ENCODE measurements around the gene RAX. TPM values are rescaled to one million over a fixed set of nuclear protein-coding genes. Genes with fewer than 3 reads are reported as not detected.

The RAX gene
- total and polyA plus RNA-seq, 2 donors (not counting 1 experiment from before 2014, with no cell fraction given), result not detected

DNA sequence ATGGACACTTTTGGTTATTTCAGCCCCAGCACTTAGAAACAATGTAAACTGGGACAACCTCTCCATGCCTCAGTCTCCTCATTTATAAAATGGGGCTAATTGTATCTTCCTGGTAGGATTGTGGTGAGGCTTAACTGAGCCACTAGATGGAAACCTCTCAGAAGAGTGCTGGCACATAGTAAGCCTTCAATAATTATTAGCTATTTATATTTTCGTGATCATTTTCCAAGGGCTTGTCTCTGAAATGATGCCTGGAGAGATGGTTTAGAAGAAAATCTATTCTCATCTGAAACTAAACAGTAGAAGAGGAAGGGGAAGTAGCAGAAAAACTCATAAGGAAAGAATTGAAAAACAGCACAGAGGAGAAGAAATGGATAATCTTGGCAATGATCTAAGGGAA lies 6.8 kb downstream of the RAX start:
- Mint-ChIP-seq H3K27me3 (peaks cover 67% of the 10 kb centered on the region), H3K4me1 (peaks cover 30% of the 10 kb centered on the region), H3K4me3 (peak overlapping the region; percentile 69), H3K27ac (no peak overlapping the region), H3K9me3 (ENCODE audit: insufficient read depth) (no peaks in the 10 kb centered on the region)
- no peak for ATAC-seq (ENCODE audit: low read depth)
- peaks cover 0 to 88% (median 64%) of the 10 kb centered on the region in 4 experiments for H3K27me3 ChIP-seq (replicated peaks in 1 of 4; ENCODE audit: control extremely low read depth in 1 of 4, control insufficient read depth in 3 of 4, insufficient read depth in 4 of 4, low read length in 3 of 4)
- TF ChIP-seq, protein P1, sequence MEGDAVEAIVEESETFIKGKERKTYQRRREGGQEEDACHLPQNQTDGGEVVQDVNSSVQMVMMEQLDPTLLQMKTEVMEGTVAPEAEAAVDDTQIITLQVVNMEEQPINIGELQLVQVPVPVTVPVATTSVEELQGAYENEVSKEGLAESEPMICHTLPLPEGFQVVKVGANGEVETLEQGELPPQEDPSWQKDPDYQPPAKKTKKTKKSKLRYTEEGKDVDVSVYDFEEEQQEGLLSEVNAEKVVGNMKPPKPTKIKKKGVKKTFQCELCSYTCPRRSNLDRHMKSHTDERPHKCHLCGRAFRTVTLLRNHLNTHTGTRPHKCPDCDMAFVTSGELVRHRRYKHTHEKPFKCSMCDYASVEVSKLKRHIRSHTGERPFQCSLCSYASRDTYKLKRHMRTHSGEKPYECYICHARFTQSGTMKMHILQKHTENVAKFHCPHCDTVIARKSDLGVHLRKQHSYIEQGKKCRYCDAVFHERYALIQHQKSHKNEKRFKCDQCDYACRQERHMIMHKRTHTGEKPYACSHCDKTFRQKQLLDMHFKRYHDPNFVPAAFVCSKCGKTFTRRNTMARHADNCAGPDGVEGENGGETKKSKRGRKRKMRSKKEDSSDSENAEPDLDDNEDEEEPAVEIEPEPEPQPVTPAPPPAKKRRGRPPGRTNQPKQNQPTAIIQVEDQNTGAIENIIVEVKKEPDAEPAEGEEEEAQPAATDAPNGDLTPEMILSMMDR (IDR thresholded peaks at IDR 0.05), result no peak
- no peak for TF ChIP-seq EZH2 (IDR thresholded peaks at IDR 0.05; ENCODE audit: borderline replicate concordance, insufficient read depth, low read depth, low read length, poor library complexity, severe bottlenecking)
- H3K9ac ChIP-seq (ENCODE audit: low read length), result no peak overlapping the region
- no peak overlapping the region for H3K4me2 ChIP-seq (replicated peaks; ENCODE audit: low read depth, low read length, poor library complexity, severe bottlenecking)
- WGBS (ENCODE audit: insufficient coverage), result no CpG with 5 or more reads among the region's 1 CpG
- no peak overlapping the region for H3K27ac ChIP-seq (ENCODE audit: low read length in 2 of 2)
- no peak overlapping the region for H2AFZ ChIP-seq (ENCODE audit: insufficient read depth, low read depth, low read length, poor library complexity, severe bottlenecking)
- CTCF ChIA-PET, result interaction anchor here (1.3 to 1.6 kb wide), 2 partner anchors 11 to 18 kb away, joined by 3 read pairs; no protein-coding TSS in a partner anchor
- POLR2A ChIA-PET, result no interaction called here
- no peaks in the 10 kb centered on the region for H3K36me3 ChIP-seq (replicated peaks in 1 of 2; ENCODE audit: control extremely low read depth in 1 of 2, control insufficient read depth in 1 of 2, extremely low read depth in 1 of 2, insufficient read depth in 2 of 2, low read length in 1 of 2)
- no peaks in the 10 kb centered on the region for H3K79me2 ChIP-seq (ENCODE audit: control insufficient read depth, insufficient read depth, low read length)
- H3K9me3 ChIP-seq (ENCODE audit: control extremely low read depth in 1 of 3, control insufficient read depth in 2 of 3, insufficient read depth in 1 of 3, low read length in 2 of 3), result peaks cover 0 to 42% (median 0%) of the 10 kb centered on the region in 3 donors
- DNase-seq, result no peak
- H4K20me1 ChIP-seq (ENCODE audit: control insufficient read depth, insufficient read depth, low read length, poor library complexity, severe bottlenecking), result no peaks in the 10 kb centered on the region
- H3K4me3 ChIP-seq (ENCODE audit: control extremely low read depth in 1 of 5, extremely low read depth in 1 of 5, insufficient read depth in 1 of 5, low read depth in 2 of 5, low read length in 4 of 5), result no peak overlapping the region
- H3K4me1 ChIP-seq (ENCODE audit: control insufficient read depth in 2 of 2, insufficient read depth in 2 of 2, low read length in 2 of 2), result peaks cover 37 to 47% of the 10 kb centered on the region in 2 donors
- intact Hi-C loops (cut with micrococcal nuclease), result no loop called here

DNA sequence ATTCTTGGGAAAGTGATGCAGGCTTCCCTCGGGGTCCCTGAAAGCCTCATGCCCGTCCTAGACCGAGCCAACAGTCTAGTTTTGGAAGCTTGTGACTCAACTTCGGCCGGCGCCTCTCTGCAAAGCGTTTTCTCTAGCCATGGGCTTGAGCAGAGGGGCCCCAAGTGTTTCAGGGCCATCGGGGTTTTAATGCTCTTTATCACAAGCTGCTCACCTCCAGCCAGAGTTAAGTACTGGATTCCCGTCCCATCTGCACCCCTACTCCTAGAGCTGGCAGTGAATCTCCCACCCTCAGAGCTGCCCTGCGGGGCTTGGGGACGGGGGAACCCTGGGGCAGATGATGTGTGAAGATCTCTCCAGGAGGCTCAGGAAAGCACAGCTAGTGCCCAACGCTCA lies 7.3 kb downstream of the RAX start:
- no peak for ATAC-seq (ENCODE audit: low read depth)
- Mint-ChIP-seq H3K4me3 (peak overlapping the region; percentile 69), H3K27ac (no peak overlapping the region), H3K9me3 (ENCODE audit: insufficient read depth) (no peaks in the 10 kb centered on the region), H3K27me3 (peaks cover 62% of the 10 kb centered on the region), H3K4me1 (peaks cover 30% of the 10 kb centered on the region)
- H3K27ac ChIP-seq (ENCODE audit: low read length in 2 of 2), result no peak overlapping the region
- TF ChIP-seq, protein P1 (IDR thresholded peaks at IDR 0.05), result no peak
- no peak for TF ChIP-seq EZH2 (IDR thresholded peaks at IDR 0.05; ENCODE audit: borderline replicate concordance, insufficient read depth, low read depth, low read length, poor library complexity, severe bottlenecking)
- no peaks in the 10 kb centered on the region for H4K20me1 ChIP-seq (ENCODE audit: control insufficient read depth, insufficient read depth, low read length, poor library complexity, severe bottlenecking)
- 15% methylated on average over 9 of the region's 12 CpGs for WGBS (ENCODE audit: insufficient coverage)
- H3K9me3 ChIP-seq (ENCODE audit: control extremely low read depth in 1 of 3, control insufficient read depth in 2 of 3, insufficient read depth in 1 of 3, low read length in 2 of 3), result peaks cover 0 to 42% (median 0%) of the 10 kb centered on the region in 3 donors
- no peak for DNase-seq
- ChIA-PET CTCF (interaction anchor here (1.3 to 1.6 kb wide), 2 partner anchors 11 to 17 kb away, joined by 3 read pairs; no protein-coding TSS in a partner anchor), POLR2A (no interaction called here)
- H3K27me3 ChIP-seq (replicated peaks in 1 of 4; ENCODE audit: control extremely low read depth in 1 of 4, control insufficient read depth in 3 of 4, insufficient read depth in 4 of 4, low read length in 3 of 4), result peaks cover 0 to 84% (median 60%) of the 10 kb centered on the region in 4 experiments
- peak overlapping the region; percentile 65 for H3K4me2 ChIP-seq (replicated peaks; ENCODE audit: low read depth, low read length, poor library complexity, severe bottlenecking)
- intact Hi-C loops (cut with micrococcal nuclease), result no loop called here
- H3K9ac ChIP-seq (ENCODE audit: low read length), result no peak overlapping the region
- H3K4me1 ChIP-seq (ENCODE audit: control insufficient read depth in 2 of 2, insufficient read depth in 2 of 2, low read length in 2 of 2), result peaks cover 37 to 44% of the 10 kb centered on the region in 2 donors
- H3K4me3 ChIP-seq (ENCODE audit: control extremely low read depth in 1 of 5, extremely low read depth in 1 of 5, insufficient read depth in 1 of 5, low read depth in 2 of 5, low read length in 4 of 5), result no peak overlapping the region
- H2AFZ ChIP-seq (ENCODE audit: insufficient read depth, low read depth, low read length, poor library complexity, severe bottlenecking), result peak overlapping the region; percentile 51
- no peaks in the 10 kb centered on the region for H3K36me3 ChIP-seq (replicated peaks in 1 of 2; ENCODE audit: control extremely low read depth in 1 of 2, control insufficient read depth in 1 of 2, extremely low read depth in 1 of 2, insufficient read depth in 2 of 2, low read length in 1 of 2)
- no peaks in the 10 kb centered on the region for H3K79me2 ChIP-seq (ENCODE audit: control insufficient read depth, insufficient read depth, low read length)
